HFFc6 (cell line): Measurements from ENCODE around the gene TCEAL8. TPM values are rescaled to one million over a fixed set of nuclear protein-coding genes. Genes with fewer than 3 reads are reported as not detected.

Source experiments
- DNase-seq: peaks from one replicate; pipeline ENCODE4 v3.0.0-alpha.2; 2018
- H3K27ac Mint-ChIP-seq: 2 replicates; pipeline ENCODE4 v1.8.0; 2020; ENCODE audit warnings: mild to moderate bottlenecking, mixed read lengths
- H3K27me3 Mint-ChIP-seq: 2 replicates; pipeline ENCODE4 v1.8.0; 2021; ENCODE audit warnings: mild to moderate bottlenecking, moderate library complexity, mixed read lengths; ENCODE audit not compliant: insufficient read depth
- H3K36me3 Mint-ChIP-seq: 2 replicates; pipeline ENCODE4 v1.8.0; 2021; ENCODE audit warnings: low read depth, mixed read lengths
- H3K4me1 Mint-ChIP-seq: 2 replicates; pipeline ENCODE4 v1.8.0; 2020; ENCODE audit warnings: low read depth, mixed read lengths
- H3K4me3 Mint-ChIP-seq: 2 replicates; pipeline ENCODE4 v1.8.0; 2020; ENCODE audit warnings: mild to moderate bottlenecking, moderate library complexity, mixed read lengths
- H3K9me3 Mint-ChIP-seq: 2 replicates; pipeline ENCODE4 v1.8.0; 2020; ENCODE audit warnings: mild to moderate bottlenecking, mixed read lengths
- CTCF ChIP-seq: fragments of 200-600 bp; sonication (generic); IDR thresholded peaks from 2 replicates; pipeline ENCODE4 v1.5.0; 2021; ENCODE audit warnings: antibody characterized with exemption, mild to moderate bottlenecking
- long read RNA-seq: library from polyadenylated mRNA; unstranded; transcript quantifications from one replicate; pipeline ENCODE4 v2.0.0, GENCODE V29; 2019
- total RNA-seq, 6 experiments: library from RNA; stranded (reverse); fragmentation: NEBNext Ultra II Directional; extraction: Animal tissue kit (Norgen Biotek cat#: 25700); gene quantifications; 2 replicates in 1 of 6; 3 replicates in 5 of 6; pipeline ENCODE4 v1.2.3, GENCODE V29; 2021

TCEAL8 gene
- 10 to 100 TPM; 65.0 to 81.7 (median 74.0) TPM for total RNA-seq
- long read RNA-seq, transcript TCEAL8-202 (3 exons, 1,222 nt), result major isoform, 71 of 96 reads
- long read RNA-seq, transcript TCEAL8-201 (2 exons, 1,131 nt), result minor isoform, 15 of 96 reads
- long read RNA-seq, partial matches to known transcripts, result 2 of 96 reads
- long read RNA-seq, other reads (novel, unspliced or antisense), result 8 of 96 reads

GRCh38 chrX:103254921-103255493 lies at the start of gene TCEAL8:
Gene TCEAL8 (minus strand): TSS chrX:103255155. CDS start chrX:103253979, 1,176 bp downstream.
- H3K27me3 Mint-ChIP-seq, result peaks cover 4% of the 10 kb centered on the region
- H3K4me3 Mint-ChIP-seq, result peak within 1 kb of the TSS; percentile 97
- peak within 1 kb of the TSS; percentile 89 for H3K27ac Mint-ChIP-seq
- peaks cover 23% of the 10 kb centered on the region for H3K4me1 Mint-ChIP-seq
- H3K9me3 Mint-ChIP-seq, result no peaks in the 10 kb centered on the region
- peaks cover 17% of the 10 kb centered on the region for H3K36me3 Mint-ChIP-seq
- no peak for TF ChIP-seq CTCF
- peak; percentile 31 for DNase-seq

GRCh38 chrX:103304705-103305104 lies 49.8 kb upstream of the TCEAL8 start:
- Mint-ChIP-seq H3K36me3 (no peaks in the 10 kb centered on the region), H3K9me3 (no peaks in the 10 kb centered on the region), H3K27me3 (no peaks in the 10 kb centered on the region; the same call in 1 of the 2 replicates), H3K27ac (no peak overlapping the region), H3K4me3 (no peak overlapping the region), H3K4me1 (no peaks in the 10 kb centered on the region)
- DNase-seq, result no peak
- TF ChIP-seq CTCF, result no peak

GRCh38 chrX:103293118-103293517 lies 38.2 kb upstream of the TCEAL8 start:
- Mint-ChIP-seq H3K27ac (no peak overlapping the region), H3K9me3 (no peaks in the 10 kb centered on the region), H3K4me3 (no peak overlapping the region), H3K27me3 (peaks cover 12% of the 10 kb centered on the region), H3K36me3 (no peaks in the 10 kb centered on the region), H3K4me1 (no peaks in the 10 kb centered on the region)
- DNase-seq, result no peak
- no peak for TF ChIP-seq CTCF

- no peaks in the 10 kb centered on the region for H3K9me3 Mint-ChIP-seq
These were observed 24.7 kb upstream of the TCEAL8 start for GRCh38 chrX:103279624-103280023.

GRCh38 chrX:103276581-103277002 lies 21.6 kb upstream of the TCEAL8 start, which contains the start of gene TCEAL5:
Gene TCEAL5 (minus strand): TSS chrX:103276750. CDS start chrX:103274563, 2,187 bp downstream.
- no peak within 1 kb of the TSS for H3K4me3 Mint-ChIP-seq
- no peaks in the 10 kb centered on the region for H3K4me1 Mint-ChIP-seq
- H3K9me3 Mint-ChIP-seq, result no peaks in the 10 kb centered on the region
- peaks cover 40% of the 10 kb centered on the region for H3K27me3 Mint-ChIP-seq
- no peak within 1 kb of the TSS for H3K27ac Mint-ChIP-seq
- H3K36me3 Mint-ChIP-seq, result no peaks in the 10 kb centered on the region
- no peak for TF ChIP-seq CTCF
- DNase-seq, result no peak

More at GRCh38 chrX:103279624-103280023, 24.7 kb upstream of the TCEAL8 start:
- Mint-ChIP-seq H3K27ac (no peak overlapping the region), H3K27me3 (peaks cover 39% of the 10 kb centered on the region), H3K4me1 (no peaks in the 10 kb centered on the region), H3K4me3 (no peak overlapping the region), H3K36me3 (no peaks in the 10 kb centered on the region)
- no peak for DNase-seq
- TF ChIP-seq CTCF, result no peak
